Upper lobe of right lung (tissue), 1 donor: ENCODE results near the gene RAF1. TPM values are rescaled to one million over a fixed set of nuclear protein-coding genes. Genes with fewer than 3 reads are reported as not detected.

ENCODE experiments used
- ATAC-seq: fragments of 200-7000 bp; cut with Tn5 transposase; one replicate; pipeline ENCODE4 v1.9.1; 2020; ENCODE audit warnings: mild to moderate bottlenecking, moderate library complexity
- DNase-seq: peaks from one replicate; pipeline ENCODE4 v3.0.0-alpha.2; 2020
- H3K27ac ChIP-seq: fragments of 200-600 bp; one replicate; pipeline ENCODE4 v1.8.0; 2022
- H3K27me3 ChIP-seq: fragments of 200-600 bp; one replicate; pipeline ENCODE4 v1.8.0; 2022; ENCODE audit warnings: mild to moderate bottlenecking
- H3K36me3 ChIP-seq: fragments of 200-600 bp; one replicate; pipeline ENCODE4 v1.8.0; 2022
- H3K4me1 ChIP-seq: fragments of 200-600 bp; one replicate; pipeline ENCODE4 v1.8.0; 2022
- H3K4me3 ChIP-seq: fragments of 200-600 bp; one replicate; pipeline ENCODE4 v1.8.0; 2022; ENCODE audit warnings: mild to moderate bottlenecking
- H3K9me3 ChIP-seq: fragments of 200-600 bp; one replicate; pipeline ENCODE4 v1.8.0; 2022
- intact Hi-C: fragments of 100-400 bp; cut with DNase I; formaldehyde crosslinking; loops from one replicate; pipeline ENCODE4 v1.11.0; 2022
- total RNA-seq: library from RNA; stranded (reverse); fragmentation: NEBNext Ultra II Directional; extraction: Animal tissue kit (Norgen Biotek cat#: 25700); gene quantifications from one replicate; pipeline ENCODE4 v1.2.1, GENCODE V29; 2021
- TF ChIP-seq, protein P1 (sequence below): fragments of 200-600 bp; IDR thresholded peaks from one replicate; pipeline ENCODE4 v1.8.0; 2022; ENCODE audit warnings: antibody characterized with exemption
- donor health status: DM: no; HTN: yes; CAD: no; lungs with severe emphysema.

The RAF1 gene
- total RNA-seq, 1 donor from 2014 or later = 91.6 TPM

DNA sequence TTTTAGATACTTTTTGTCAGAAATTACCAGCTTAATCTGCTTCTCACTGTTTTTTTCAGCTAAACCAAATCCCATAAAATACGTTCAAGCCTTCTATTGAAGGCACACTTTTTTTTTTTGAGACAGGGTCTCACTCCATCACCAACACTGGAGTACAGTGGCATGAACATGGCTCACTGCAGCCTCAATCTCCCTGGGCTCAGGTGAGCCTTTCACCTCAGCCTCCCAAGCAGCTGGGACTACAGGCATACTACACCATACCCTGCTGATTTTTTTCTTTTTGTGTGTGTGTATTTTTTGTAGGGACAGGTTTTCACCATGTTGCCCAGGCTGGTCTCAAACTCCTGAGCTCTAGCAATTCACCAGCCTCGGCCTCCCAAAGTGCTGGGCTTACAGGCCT is 3.7 kb downstream of the RAF1 start:
- H3K36me3 ChIP-seq = no peaks in the 10 kb centered on the region
- H3K9me3 ChIP-seq = no peaks in the 10 kb centered on the region
- peaks cover 70% of the 10 kb centered on the region for H3K4me1 ChIP-seq
- no peak overlapping the region for H3K27ac ChIP-seq
- ATAC-seq (no peak), DNase-seq (no peak)
- no peak overlapping the region for H3K4me3 ChIP-seq
- no peaks in the 10 kb centered on the region for H3K27me3 ChIP-seq
- intact Hi-C loops = no loop called here
- TF ChIP-seq, protein P1, sequence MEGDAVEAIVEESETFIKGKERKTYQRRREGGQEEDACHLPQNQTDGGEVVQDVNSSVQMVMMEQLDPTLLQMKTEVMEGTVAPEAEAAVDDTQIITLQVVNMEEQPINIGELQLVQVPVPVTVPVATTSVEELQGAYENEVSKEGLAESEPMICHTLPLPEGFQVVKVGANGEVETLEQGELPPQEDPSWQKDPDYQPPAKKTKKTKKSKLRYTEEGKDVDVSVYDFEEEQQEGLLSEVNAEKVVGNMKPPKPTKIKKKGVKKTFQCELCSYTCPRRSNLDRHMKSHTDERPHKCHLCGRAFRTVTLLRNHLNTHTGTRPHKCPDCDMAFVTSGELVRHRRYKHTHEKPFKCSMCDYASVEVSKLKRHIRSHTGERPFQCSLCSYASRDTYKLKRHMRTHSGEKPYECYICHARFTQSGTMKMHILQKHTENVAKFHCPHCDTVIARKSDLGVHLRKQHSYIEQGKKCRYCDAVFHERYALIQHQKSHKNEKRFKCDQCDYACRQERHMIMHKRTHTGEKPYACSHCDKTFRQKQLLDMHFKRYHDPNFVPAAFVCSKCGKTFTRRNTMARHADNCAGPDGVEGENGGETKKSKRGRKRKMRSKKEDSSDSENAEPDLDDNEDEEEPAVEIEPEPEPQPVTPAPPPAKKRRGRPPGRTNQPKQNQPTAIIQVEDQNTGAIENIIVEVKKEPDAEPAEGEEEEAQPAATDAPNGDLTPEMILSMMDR = no peak

DNA sequence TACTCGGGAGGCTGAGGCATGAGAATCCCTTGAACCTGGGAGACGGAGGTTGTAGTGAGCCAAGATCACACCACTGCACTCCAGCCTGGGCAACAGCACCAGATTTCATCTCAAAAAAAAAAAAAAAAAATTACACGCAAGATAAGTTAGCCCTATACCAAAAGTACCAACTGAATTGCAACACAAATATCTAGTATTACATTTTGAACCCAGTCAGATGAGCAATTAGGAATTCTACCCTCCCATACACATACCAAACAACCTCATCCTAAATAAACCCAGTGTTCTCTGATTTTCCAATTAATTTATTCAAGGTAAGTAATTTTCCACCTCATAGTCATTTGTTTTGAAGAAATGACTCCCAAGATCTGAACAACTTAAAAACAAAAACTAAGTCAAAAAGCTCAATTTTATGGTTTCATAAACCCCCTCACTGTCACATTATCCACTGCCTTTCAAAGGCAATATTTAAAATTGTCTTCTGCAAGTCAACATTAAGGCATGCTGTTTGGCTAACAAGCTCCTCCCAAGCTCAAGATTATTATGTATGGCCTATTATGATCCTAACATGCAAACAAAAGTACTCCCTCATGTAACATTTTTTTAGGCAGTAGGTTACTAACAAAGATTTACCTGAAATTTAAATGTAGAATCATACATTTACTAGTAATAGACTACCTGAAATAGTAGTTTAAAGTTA is 4.5 kb downstream of the RAF1 start:
- intact Hi-C loops = no loop called here

DNA sequence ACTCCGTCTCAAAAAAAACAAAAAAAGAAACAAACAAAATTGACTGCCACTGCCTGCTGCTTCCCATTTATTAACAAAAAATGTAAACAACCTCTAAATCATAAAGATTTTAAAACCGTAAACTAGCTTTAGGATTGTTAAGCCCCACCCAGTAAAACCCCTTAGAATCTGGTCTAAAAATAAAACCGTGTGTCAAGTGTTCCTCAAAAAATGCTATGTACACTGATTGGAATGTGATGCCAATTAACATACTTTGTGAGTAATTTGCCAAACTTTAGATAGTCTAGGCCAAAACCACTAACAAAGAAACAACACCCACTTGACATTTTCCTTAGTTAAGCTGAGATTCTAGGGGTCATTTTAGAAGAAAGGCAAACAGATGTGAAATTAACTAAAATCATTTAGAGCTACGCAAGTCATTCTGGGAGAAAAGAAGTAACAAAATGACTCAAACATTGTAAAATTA is 5.3 kb downstream of the RAF1 start:
- intact Hi-C loops = no loop called here
- H3K27ac ChIP-seq = no peak overlapping the region
- no peaks in the 10 kb centered on the region for H3K9me3 ChIP-seq
- H3K27me3 ChIP-seq = no peaks in the 10 kb centered on the region
- no peak for DNase-seq
- H3K4me3 ChIP-seq = no peak overlapping the region
- no peaks in the 10 kb centered on the region for H3K36me3 ChIP-seq
- TF ChIP-seq, protein P1 = no peak
- no peak for ATAC-seq
- H3K4me1 ChIP-seq = peaks cover 66% of the 10 kb centered on the region

More for the DNA sequence above, 4.5 kb downstream of the RAF1 start:
- no peak for ATAC-seq
- Histone ChIP-seq H3K27me3 (no peaks in the 10 kb centered on the region), H3K36me3 (no peaks in the 10 kb centered on the region), H3K27ac (no peak overlapping the region), H3K4me1 (peaks cover 64% of the 10 kb centered on the region), H3K9me3 (no peaks in the 10 kb centered on the region), H3K4me3 (no peak overlapping the region)
- no peak for DNase-seq
- TF ChIP-seq, protein P1 = no peak

DNA sequence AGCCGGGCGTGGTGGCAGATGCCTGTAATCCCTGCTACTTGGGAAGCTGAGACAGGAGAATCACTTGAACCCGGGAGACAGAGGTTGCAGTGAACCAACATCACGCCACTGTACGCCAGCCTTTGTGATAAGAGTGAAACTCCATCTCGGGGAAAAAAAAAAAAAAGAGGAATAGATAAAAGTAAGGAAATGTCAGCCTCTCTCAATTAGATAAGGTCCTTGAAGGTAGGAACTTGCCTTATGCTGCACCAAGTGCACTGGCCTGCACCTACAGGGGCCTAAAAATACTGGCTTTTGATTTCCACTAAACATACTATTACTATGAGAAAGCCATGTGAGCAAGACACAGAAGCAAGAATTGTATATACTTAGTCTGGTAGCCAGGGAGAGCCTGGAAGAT is 7.1 kb downstream of the RAF1 start:
- Histone ChIP-seq H3K27me3 (no peaks in the 10 kb centered on the region), H3K36me3 (no peaks in the 10 kb centered on the region), H3K4me3 (no peak overlapping the region), H3K27ac (no peak overlapping the region), H3K9me3 (no peaks in the 10 kb centered on the region), H3K4me1 (peaks cover 72% of the 10 kb centered on the region)
- intact Hi-C loops = no loop called here
- TF ChIP-seq, protein P1 = no peak
- no peak for ATAC-seq
- DNase-seq = no peak

DNA sequence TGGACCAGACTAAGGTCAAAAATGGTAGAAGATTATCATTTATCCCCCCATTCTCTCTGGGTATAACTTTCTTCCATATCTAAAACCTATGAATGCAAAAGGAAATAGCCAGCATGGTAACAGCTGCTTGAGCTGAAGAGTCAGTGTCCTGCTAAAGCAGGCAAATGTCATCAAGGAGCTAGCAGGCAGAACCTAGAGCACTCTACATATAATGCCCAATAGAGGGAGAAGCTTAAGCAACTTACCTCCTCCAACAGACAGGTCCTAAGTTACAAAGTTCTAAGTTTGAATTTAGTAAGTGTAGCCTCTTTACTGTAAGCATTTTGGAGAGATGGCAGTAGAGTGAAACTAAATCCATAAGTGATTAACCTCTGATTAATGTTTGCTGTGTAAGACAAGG is 7.7 kb downstream of the RAF1 start:
- intact Hi-C loops = no loop called here
- Histone ChIP-seq H3K27me3 (no peaks in the 10 kb centered on the region), H3K4me3 (no peak overlapping the region), H3K27ac (no peak overlapping the region), H3K36me3 (no peaks in the 10 kb centered on the region), H3K4me1 (peaks cover 66% of the 10 kb centered on the region), H3K9me3 (no peaks in the 10 kb centered on the region)
- DNase-seq (no peak), ATAC-seq (no peak)
- TF ChIP-seq, protein P1 = no peak
